Right cardiac atrium (tissue), 5 donors: ENCODE results near the gene KRT73. TPM values are rescaled to one million over a fixed set of nuclear protein-coding genes. Genes with fewer than 3 reads are reported as not detected.

ENCODE experiments used
- ATAC-seq, 2 donors: fragments of 200-7000 bp; cut with Tn5 transposase; one replicate each; pipeline versions ENCODE4 v1.8.0 to v1.9.1; 2020; ENCODE audit warnings: moderate library complexity in 2 of 2, mild to moderate bottlenecking in 1 of 2
- DNase-seq, 3 donors: peaks; one replicate each; pipeline ENCODE4 v3.0.0-alpha.2; 2020
- H3K27ac ChIP-seq: one replicate; pipeline ENCODE4 v1.5.1; 2013; ENCODE audit warnings: mild to moderate bottlenecking, low read length, control low read depth, moderate library complexity
- H3K27me3 ChIP-seq: one replicate; pipeline ENCODE4 v1.6.1; 2013; ENCODE audit not compliant: control insufficient read depth, insufficient read depth
- H3K4me1 ChIP-seq: one replicate; pipeline ENCODE4 v1.6.1; 2013; ENCODE audit warnings: low read length; ENCODE audit not compliant: control insufficient read depth, insufficient read depth
- H3K4me3 ChIP-seq: one replicate; pipeline ENCODE4 v1.5.1; 2013; ENCODE audit warnings: low read length, control low read depth
- H3K9me3 ChIP-seq: one replicate; pipeline ENCODE4 v1.6.1; 2013; ENCODE audit warnings: low read length; ENCODE audit not compliant: control insufficient read depth
- WGBS: extraction: QIAGEN DNeasy Blood & Tissue Kit; methylation state at CpG from one replicate; pipeline ENCODE4 v1.1.7; 2013; 5-methylcytosine and 5-hydroxymethylcytosine counted together
- intact Hi-C, 4 donors: fragments of 100-400 bp; cut with DNase I; formaldehyde crosslinking; loops; one replicate each; pipeline versions ENCODE4 v1.11.0 to v1.14.0; 2022 to 2023
- polyA plus RNA-seq: library from polyadenylated mRNA; stranded (reverse); fragments of 200-250 nt; gene quantifications from one replicate; pipeline ENCODE4 v1.2.3, GENCODE V29; 2013
- total RNA-seq, 4 donors: library from RNA; stranded (reverse); fragmentation: NEBNext Ultra II Directional; extraction: Animal tissue kit (Norgen Biotek cat#: 25700); gene quantifications; one replicate each; pipeline ENCODE4 v1.2.1, GENCODE V29; 2021
- donor health status: healthy with polysubstance abuse.
- donor health status: DM: no; HTN: yes; CAD: no.
- donor health status: DM: no; HTN: no; CAD: no.
- donor health status: DM: no; HTN: yes; CAD: no; lungs with severe emphysema.
- donor health status: DM: yes; HTN: yes; CAD: no.

Gene KRT73
- total and polyA plus RNA-seq, 5 donors, result not detected

- intact Hi-C loops, result no loop called here
- no peak overlapping the region for H3K27ac ChIP-seq
- no peak for DNase-seq
Observed at GRCh38 chr12:52616680-52617402, 1.5 kb downstream of the KRT73 start.

GRCh38 chr12:52615912-52616311 lies 2.4 kb downstream of the KRT73 start:
- Histone ChIP-seq H3K27ac (no peak overlapping the region), H3K27me3 (no peaks in the 10 kb centered on the region)
- no peak for ATAC-seq

More at GRCh38 chr12:52616680-52617402, 1.5 kb downstream of the KRT73 start:
- H3K4me3 ChIP-seq, result no peak overlapping the region
- WGBS, result 73% methylated on average over 10 of the region's 10 CpGs
- ATAC-seq, result no peak
- no peaks in the 10 kb centered on the region for H3K4me1 ChIP-seq
- no peaks in the 10 kb centered on the region for H3K9me3 ChIP-seq
- no peaks in the 10 kb centered on the region for H3K27me3 ChIP-seq

GRCh38 chr12:52615208-52615868 lies 3.0 kb downstream of the KRT73 start:
- no peaks in the 10 kb centered on the region for H3K27me3 ChIP-seq
- 50% methylated on average over 6 of the region's 6 CpGs for WGBS

More at GRCh38 chr12:52615912-52616311, 2.4 kb downstream of the KRT73 start:
- DNase-seq, result no peak
- WGBS, result 84% methylated on average over 9 of the region's 9 CpGs
- Histone ChIP-seq H3K4me1 (no peaks in the 10 kb centered on the region), H3K4me3 (no peak overlapping the region), H3K9me3 (no peaks in the 10 kb centered on the region)
- intact Hi-C loops, result no loop called here

GRCh38 chr12:52614381-52615207 lies 3.8 kb downstream of the KRT73 start:
- Histone ChIP-seq H3K9me3 (no peaks in the 10 kb centered on the region), H3K4me1 (no peaks in the 10 kb centered on the region), H3K4me3 (no peak overlapping the region), H3K27me3 (no peaks in the 10 kb centered on the region), H3K27ac (no peak overlapping the region)
- DNase-seq (no peak), ATAC-seq (no peak)
- intact Hi-C loops, result no loop called here
- 86% methylated on average over 10 of the region's 10 CpGs for WGBS

More at GRCh38 chr12:52615208-52615868, 3.0 kb downstream of the KRT73 start:
- H3K9me3 ChIP-seq, result no peaks in the 10 kb centered on the region
- intact Hi-C loops, result no loop called here
- no peak overlapping the region for H3K27ac ChIP-seq
- H3K4me3 ChIP-seq, result no peak overlapping the region
- H3K4me1 ChIP-seq, result no peaks in the 10 kb centered on the region
- DNase-seq (no peak), ATAC-seq (no peak)

- Histone ChIP-seq H3K27me3 (no peaks in the 10 kb centered on the region), H3K27ac (no peak overlapping the region), H3K4me1 (no peaks in the 10 kb centered on the region), H3K9me3 (no peaks in the 10 kb centered on the region), H3K4me3 (no peak overlapping the region)
- WGBS, result 90% methylated on average over 9 of the region's 9 CpGs
- intact Hi-C loops, result no loop called here
- DNase-seq (no peak), ATAC-seq (no peak)
Observed at GRCh38 chr12:52613384-52614030, 4.9 kb downstream of the KRT73 start.

DNA sequence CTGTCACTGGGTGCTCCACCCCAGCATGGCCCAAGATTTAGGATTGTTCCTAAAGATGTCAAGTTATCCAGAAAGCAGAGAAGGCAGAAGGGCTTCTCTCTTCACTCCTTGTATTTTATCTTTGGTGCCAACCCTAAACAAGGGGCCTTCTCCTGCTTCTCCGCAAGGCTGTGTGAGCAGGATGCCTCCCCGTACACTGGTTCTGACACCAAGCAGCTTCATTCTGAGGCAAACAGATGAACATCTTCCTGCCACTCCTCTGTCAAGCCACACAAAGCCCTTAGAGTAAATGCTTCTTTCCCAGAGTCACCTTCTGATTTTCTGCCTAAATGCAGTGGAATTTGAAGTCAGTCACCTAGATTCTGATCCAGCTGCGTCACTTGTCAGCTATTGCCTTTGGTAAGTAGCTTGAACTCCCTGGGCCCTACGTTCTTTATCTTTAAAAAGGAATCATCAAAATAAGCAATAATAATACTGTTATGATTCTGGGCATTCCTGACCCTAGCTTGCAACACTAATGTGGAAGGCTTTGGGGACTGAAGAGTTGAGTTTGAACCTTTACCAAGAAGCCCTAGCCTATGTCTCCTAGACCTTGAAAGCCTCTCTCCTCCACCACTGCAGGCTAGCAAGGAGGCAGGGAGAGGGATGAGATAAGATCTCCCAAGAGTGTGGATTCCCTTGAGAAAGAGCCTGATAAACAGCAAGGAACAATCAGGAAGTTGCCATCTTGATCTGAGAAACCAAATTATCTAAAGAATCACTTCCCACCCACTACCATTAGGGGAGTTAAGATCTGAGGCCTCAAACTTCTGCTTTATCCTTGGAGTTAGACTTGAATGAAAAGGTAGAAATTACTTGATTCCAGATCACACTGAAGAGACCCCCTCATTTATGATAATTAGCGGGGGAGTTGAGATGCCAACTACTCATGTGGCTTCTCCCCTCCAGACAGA lies 5.7 kb downstream of the KRT73 start:
- ATAC-seq, result no peak
- H3K27ac ChIP-seq, result no peak overlapping the region
- intact Hi-C loops, result no loop called here
- H3K9me3 ChIP-seq, result no peaks in the 10 kb centered on the region
- no peak for DNase-seq
- H3K4me3 ChIP-seq, result no peak overlapping the region
- H3K4me1 ChIP-seq, result no peaks in the 10 kb centered on the region
- H3K27me3 ChIP-seq, result no peaks in the 10 kb centered on the region
- 77% methylated on average over 5 of the region's 5 CpGs for WGBS

- ATAC-seq (no peak), DNase-seq (no peak)
- no peaks in the 10 kb centered on the region for H3K9me3 ChIP-seq
- H3K27ac ChIP-seq, result no peak overlapping the region
- WGBS, result 88% methylated on average over 6 of the region's 6 CpGs
- intact Hi-C loops, result no loop called here
- H3K4me3 ChIP-seq, result no peak overlapping the region
- no peaks in the 10 kb centered on the region for H3K27me3 ChIP-seq
- H3K4me1 ChIP-seq, result no peaks in the 10 kb centered on the region
Observed at GRCh38 chr12:52611080-52611468, 7.3 kb downstream of the KRT73 start.

DNA sequence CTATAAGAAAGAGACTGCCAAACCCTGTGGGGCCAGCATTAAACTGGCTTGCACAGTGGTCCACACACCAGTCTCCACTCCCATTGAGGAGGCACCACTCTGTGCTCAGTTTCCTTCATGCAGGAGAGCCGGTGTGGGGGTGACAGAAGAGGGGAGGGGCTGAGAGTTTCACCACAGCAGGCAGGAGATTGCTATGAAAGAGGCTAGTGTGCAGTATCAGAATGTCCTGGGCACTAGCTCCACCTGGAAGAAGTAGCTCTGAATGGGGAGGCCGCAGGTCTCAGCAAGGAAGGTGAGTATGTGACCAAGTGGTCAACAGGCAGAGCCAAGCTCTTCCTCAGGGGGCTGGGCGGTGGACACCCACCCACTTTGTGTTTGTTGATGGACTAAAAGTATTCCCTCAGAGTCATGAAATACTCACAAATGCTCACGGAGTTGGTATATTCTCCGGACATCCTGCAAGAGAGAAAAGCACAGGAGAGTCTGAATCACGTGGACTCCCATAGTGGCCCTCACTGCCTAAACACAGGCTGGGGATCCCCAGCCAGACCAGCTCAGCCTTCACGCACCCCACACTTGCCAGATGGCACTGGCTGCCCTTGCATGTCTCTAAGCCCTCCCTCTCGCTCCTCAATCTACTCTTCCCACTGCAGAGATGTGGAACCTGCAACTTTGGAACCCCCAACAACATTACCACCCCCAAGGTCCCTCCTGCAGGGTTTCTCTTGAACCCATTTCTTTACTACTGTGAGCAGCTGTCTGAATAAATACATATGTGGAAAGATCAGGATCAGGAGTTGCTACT lies 9.3 kb downstream of the KRT73 start:
- WGBS, result 75% methylated on average over 8 of the region's 8 CpGs
- no peak overlapping the region for H3K27ac ChIP-seq
- H3K4me1 ChIP-seq, result no peaks in the 10 kb centered on the region
- intact Hi-C loops, result no loop called here
- H3K4me3 ChIP-seq, result no peak overlapping the region
- ATAC-seq (no peak), DNase-seq (no peak)
- H3K27me3 ChIP-seq, result no peaks in the 10 kb centered on the region
- no peaks in the 10 kb centered on the region for H3K9me3 ChIP-seq

DNA sequence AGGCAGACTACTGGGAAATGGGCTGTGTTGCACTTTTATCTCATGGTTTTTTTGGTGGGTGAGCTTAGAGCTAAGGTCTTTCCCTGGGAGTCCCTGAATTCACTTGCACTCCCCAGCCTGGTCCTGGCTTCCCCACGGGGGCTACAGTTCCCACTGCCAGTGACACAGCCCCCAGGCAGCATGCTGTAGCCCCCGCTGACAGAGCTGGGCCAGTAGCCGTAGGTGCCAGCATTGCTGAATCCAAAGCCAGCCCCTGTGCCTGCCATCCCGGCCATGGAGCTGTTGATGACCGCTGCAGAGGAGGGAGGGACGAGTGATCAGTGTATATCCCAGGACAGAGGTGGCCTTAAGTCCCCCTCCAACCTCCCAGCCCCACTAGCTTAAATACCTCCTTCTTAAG lies 10.2 kb downstream of the KRT73 start:
- WGBS, result 65% methylated on average over 6 of the region's 6 CpGs
- no peak overlapping the region for H3K4me3 ChIP-seq
- no peak for ATAC-seq
- H3K27ac ChIP-seq, result no peak overlapping the region
- intact Hi-C loops, result no loop called here
- H3K27me3 ChIP-seq, result no peaks in the 10 kb centered on the region
- no peaks in the 10 kb centered on the region for H3K9me3 ChIP-seq
- DNase-seq, result no peak
- H3K4me1 ChIP-seq, result no peaks in the 10 kb centered on the region
